HL-60 (cell line): ENCODE results near the gene PRR14L.
A peak's percentile ranks its signal among the peaks of the same experiment; 100 is the strongest.
"Not testable (repeated sequence)": the region's sequence is repeated elsewhere in the genome, so short reads cannot be mapped to it uniquely, and the experiment has no call there.

Experiments used
- DNase-seq, 2 experiments: peaks; one replicate each; pipeline ENCODE4 v3.0.0-alpha.2; 2010 to 2020; ENCODE audit warnings: low read depth in 1 of 2, low spot score in 1 of 2
- H3K27ac ChIP-seq: fragments of 250-450 bp; sonication (Bioruptor Pico); replicated peaks from 2 replicates; pipeline ENCODE4 v1.5.1; 2020; ENCODE audit warnings: mild to moderate bottlenecking, moderate library complexity
- H3K27me3 ChIP-seq: fragments of 250-450 bp; sonication (Bioruptor Pico); 2 replicates; pipeline ENCODE4 v1.5.1; 2021; ENCODE audit warnings: mild to moderate bottlenecking, moderate library complexity; ENCODE audit not compliant: insufficient read depth, poor library complexity, severe bottlenecking
- H3K4me3 ChIP-seq: replicated peaks from 2 replicates; pipeline ENCODE4 v1.5.1; 2011; ENCODE audit warnings: mild to moderate bottlenecking, control low read depth, low read length; ENCODE audit not compliant: insufficient read depth
- CTCF ChIP-seq: IDR thresholded peaks from one replicate; pipeline ENCODE4 v1.5.1; 2011; ENCODE audit warnings: low read length, control low read depth, inconsistent platforms; ENCODE audit not compliant: insufficient read depth
- GABPA ChIP-seq: IDR thresholded peaks from 2 replicates; pipeline ENCODE4 v1.6.1; 2012; ENCODE audit warnings: low read depth
- POLR2AphosphoS5 ChIP-seq: IDR thresholded peaks from 2 replicates; pipeline ENCODE4 v1.6.1; 2012; ENCODE audit warnings: low read depth
- SPI1 ChIP-seq: IDR thresholded peaks from 2 replicates; pipeline ENCODE4 v1.6.1; 2012; ENCODE audit warnings: low read depth, mild to moderate bottlenecking, borderline replicate concordance
- TF ChIP-seq, protein P1 (sequence below): IDR thresholded peaks from 2 replicates; pipeline ENCODE4 v1.6.1; 2012; ENCODE audit warnings: low read depth; ENCODE audit not compliant: insufficient replicate concordance

Gene PRR14L

GRCh38 chr22:31742115-31742514, 7.8 kb downstream of the PRR14L start:
- H3K4me3 ChIP-seq: no peak overlapping the region
- H3K27me3 ChIP-seq: no peaks in the 10 kb centered on the region
- no peak for DNase-seq
- TF ChIP-seq GABPA (no peak), SPI1 (no peak), CTCF (no peak), POLR2AphosphoS5 (no peak)
- TF ChIP-seq, protein P1, sequence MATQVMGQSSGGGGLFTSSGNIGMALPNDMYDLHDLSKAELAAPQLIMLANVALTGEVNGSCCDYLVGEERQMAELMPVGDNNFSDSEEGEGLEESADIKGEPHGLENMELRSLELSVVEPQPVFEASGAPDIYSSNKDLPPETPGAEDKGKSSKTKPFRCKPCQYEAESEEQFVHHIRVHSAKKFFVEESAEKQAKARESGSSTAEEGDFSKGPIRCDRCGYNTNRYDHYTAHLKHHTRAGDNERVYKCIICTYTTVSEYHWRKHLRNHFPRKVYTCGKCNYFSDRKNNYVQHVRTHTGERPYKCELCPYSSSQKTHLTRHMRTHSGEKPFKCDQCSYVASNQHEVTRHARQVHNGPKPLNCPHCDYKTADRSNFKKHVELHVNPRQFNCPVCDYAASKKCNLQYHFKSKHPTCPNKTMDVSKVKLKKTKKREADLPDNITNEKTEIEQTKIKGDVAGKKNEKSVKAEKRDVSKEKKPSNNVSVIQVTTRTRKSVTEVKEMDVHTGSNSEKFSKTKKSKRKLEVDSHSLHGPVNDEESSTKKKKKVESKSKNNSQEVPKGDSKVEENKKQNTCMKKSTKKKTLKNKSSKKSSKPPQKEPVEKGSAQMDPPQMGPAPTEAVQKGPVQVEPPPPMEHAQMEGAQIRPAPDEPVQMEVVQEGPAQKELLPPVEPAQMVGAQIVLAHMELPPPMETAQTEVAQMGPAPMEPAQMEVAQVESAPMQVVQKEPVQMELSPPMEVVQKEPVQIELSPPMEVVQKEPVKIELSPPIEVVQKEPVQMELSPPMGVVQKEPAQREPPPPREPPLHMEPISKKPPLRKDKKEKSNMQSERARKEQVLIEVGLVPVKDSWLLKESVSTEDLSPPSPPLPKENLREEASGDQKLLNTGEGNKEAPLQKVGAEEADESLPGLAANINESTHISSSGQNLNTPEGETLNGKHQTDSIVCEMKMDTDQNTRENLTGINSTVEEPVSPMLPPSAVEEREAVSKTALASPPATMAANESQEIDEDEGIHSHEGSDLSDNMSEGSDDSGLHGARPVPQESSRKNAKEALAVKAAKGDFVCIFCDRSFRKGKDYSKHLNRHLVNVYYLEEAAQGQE: no peak
- no peak overlapping the region for H3K27ac ChIP-seq

- not testable (repeated sequence) for H3K27ac ChIP-seq, H3K4me3 ChIP-seq, H3K27me3 ChIP-seq, DNase-seq
Observed at GRCh38 chr22:31740314-31740713, 9.6 kb downstream of the PRR14L start.

DNA sequence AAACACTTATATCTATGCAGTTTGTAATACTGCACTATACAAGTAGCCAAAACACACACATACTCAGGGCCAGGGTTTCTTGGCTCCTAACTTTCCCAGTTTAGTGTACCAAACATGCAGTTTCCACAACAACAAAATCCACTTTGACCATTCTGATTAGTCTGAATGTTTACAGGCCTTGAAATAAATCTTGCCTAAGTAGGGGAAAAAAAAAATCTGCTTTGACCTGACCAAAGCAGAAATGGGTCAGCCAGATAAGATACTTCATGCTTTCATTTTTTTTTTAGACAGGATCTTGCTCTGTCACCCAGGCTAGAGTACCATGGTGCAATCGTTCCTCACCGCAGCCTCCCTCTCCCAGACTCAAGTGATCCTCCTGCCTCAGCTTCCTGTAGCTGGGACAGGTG, 10.1 kb downstream of the PRR14L start:
- H3K4me3 ChIP-seq: no peak overlapping the region
- peaks cover 2% of the 10 kb centered on the region for H3K27me3 ChIP-seq
- peak in 1 of 2 experiments; percentile 36 for DNase-seq
- no peak for TF ChIP-seq GABPA
- TF ChIP-seq CTCF: no peak
- TF ChIP-seq POLR2AphosphoS5: no peak
- TF ChIP-seq, protein P1: no peak
- TF ChIP-seq SPI1: no peak
- H3K27ac ChIP-seq: no peak overlapping the region

DNA sequence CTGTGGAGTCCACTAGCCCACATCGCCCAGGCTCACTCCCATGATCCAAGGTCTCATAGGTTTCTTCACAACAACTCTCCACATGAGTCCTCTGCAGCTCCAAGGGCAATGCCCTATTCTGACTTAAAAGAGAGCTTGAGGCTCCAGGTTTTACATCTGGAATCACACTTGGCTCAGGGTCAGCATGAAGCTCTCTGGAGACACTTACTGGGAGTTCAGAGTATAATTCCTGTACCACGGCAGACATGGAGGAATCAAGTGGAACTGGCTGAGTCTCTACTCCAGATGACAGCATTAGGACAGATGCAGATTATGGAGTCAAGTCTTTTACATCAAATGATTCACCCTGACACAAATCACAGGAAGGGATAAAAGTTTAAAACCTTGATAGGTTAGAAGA, 11.4 kb downstream of the PRR14L start:
- TF ChIP-seq POLR2AphosphoS5 (no peak), CTCF (no peak), GABPA (no peak), SPI1 (no peak)
- TF ChIP-seq, protein P1: no peak
- H3K4me3 ChIP-seq: no peak overlapping the region
- no peak overlapping the region for H3K27ac ChIP-seq
- peaks cover 2% of the 10 kb centered on the region for H3K27me3 ChIP-seq
- DNase-seq: no peak
